Esophagus muscularis mucosa (tissue), 3 donors: Measurements from ENCODE around the gene PIGB.

Source experiments
- POLR2AphosphoS5 ChIP-seq, 2 donors: sonication (generic); formaldehyde crosslinking; IDR thresholded peaks; one replicate each; pipeline ENCODE4 v1.6.1; 2017; ENCODE audit warnings: antibody characterized with exemption in 2 of 2
- TF ChIP-seq, protein P1 (sequence below), 3 experiments: fragments of 200-600 bp in 2 of 3; fragments of 450-650 bp in 1 of 3; sonication (generic) in 2 of 3; IDR thresholded peaks; one replicate each; pipeline ENCODE4 v1.5.1; 2017 to 2019; ENCODE audit warnings: antibody characterized with exemption in 3 of 3, mild to moderate bottlenecking in 2 of 3, moderate library complexity in 1 of 3

DNA sequence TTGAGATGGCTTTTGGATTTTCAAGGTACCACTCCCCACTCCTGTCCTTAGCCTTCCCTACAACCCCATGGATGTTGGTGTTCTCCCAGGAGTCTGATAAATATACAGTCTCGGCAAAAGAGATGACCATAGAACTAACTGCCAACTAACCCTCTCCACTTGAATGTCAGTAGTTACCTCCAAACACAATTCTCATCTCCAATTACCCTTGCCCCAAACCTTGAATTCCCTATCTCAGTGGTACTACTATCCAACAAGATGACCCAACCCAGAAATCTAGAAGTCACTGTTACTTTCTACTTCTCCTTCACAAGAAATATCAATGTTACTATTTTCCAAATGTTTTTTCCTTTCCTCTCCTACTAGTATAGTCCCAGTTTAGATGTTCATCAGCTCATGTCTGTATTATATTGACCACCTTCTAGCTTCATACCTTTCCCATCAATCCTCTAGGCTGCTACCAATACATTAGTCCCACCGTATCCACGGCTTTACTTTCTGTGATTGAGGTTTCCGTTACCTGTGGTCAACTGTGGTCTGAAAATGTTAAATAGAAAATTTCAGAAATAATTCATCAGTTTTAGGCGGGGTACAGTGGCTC, 38.1 kb downstream of the PIGB start:
- TF ChIP-seq POLR2AphosphoS5 (IDR thresholded peaks at IDR 0.05): no peak
- TF ChIP-seq, protein P1, sequence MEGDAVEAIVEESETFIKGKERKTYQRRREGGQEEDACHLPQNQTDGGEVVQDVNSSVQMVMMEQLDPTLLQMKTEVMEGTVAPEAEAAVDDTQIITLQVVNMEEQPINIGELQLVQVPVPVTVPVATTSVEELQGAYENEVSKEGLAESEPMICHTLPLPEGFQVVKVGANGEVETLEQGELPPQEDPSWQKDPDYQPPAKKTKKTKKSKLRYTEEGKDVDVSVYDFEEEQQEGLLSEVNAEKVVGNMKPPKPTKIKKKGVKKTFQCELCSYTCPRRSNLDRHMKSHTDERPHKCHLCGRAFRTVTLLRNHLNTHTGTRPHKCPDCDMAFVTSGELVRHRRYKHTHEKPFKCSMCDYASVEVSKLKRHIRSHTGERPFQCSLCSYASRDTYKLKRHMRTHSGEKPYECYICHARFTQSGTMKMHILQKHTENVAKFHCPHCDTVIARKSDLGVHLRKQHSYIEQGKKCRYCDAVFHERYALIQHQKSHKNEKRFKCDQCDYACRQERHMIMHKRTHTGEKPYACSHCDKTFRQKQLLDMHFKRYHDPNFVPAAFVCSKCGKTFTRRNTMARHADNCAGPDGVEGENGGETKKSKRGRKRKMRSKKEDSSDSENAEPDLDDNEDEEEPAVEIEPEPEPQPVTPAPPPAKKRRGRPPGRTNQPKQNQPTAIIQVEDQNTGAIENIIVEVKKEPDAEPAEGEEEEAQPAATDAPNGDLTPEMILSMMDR (IDR thresholded peaks at IDR 0.05): no peak
